Mucosa of descending colon (tissue), 3 donors: Measurements from ENCODE around the gene PER2. TPM values are rescaled to one million over a fixed set of nuclear protein-coding genes. Genes with fewer than 3 reads are reported as not detected.

ENCODE experiments used
- ATAC-seq: fragments of 200-7000 bp; cut with Tn5 transposase; one replicate; pipeline ENCODE4 v1.9.1; 2020; ENCODE audit warnings: mild to moderate bottlenecking, moderate library complexity
- DNase-seq, 3 donors: peaks; one replicate each; pipeline ENCODE4 v3.0.0-alpha.2; 2020
- H3K36me3 ChIP-seq: fragments of 200-600 bp; one replicate; pipeline ENCODE4 v1.8.0; 2021; ENCODE audit warnings: low read depth, mild to moderate bottlenecking
- H3K4me1 ChIP-seq: fragments of 200-600 bp; one replicate; pipeline ENCODE4 v1.8.0; 2021; ENCODE audit warnings: low read depth, mild to moderate bottlenecking
- H3K4me3 ChIP-seq: fragments of 200-600 bp; one replicate; pipeline ENCODE4 v1.8.0; 2021; ENCODE audit warnings: mild to moderate bottlenecking
- H3K9me3 ChIP-seq: fragments of 200-600 bp; one replicate; pipeline ENCODE4 v1.8.0; 2021; ENCODE audit warnings: mild to moderate bottlenecking
- intact Hi-C, 2 donors: fragments of 100-400 bp; cut with DNase I in 1 of 2; cut with micrococcal nuclease in 1 of 2; formaldehyde crosslinking; loops; one replicate each; pipeline versions ENCODE4 v1.11.0 to v1.11.1; 2022; cut with DNase I, micrococcal nuclease
- total RNA-seq, 3 donors: library from RNA; stranded (reverse); fragmentation: NEBNext Ultra II Directional in 2 of 3; extraction: Animal tissue kit (Norgen Biotek cat#: 25700) in 2 of 3; gene quantifications; one replicate each; pipeline versions ENCODE4 v1.2.1 to v1.2.4, GENCODE V29; 2021 to 2023
- TF ChIP-seq, protein P1 (sequence below): fragments of 200-600 bp; IDR thresholded peaks from one replicate; pipeline ENCODE4 v1.8.0; 2022; ENCODE audit warnings: antibody characterized with exemption, mild to moderate bottlenecking
- donor health status: DM: no; HTN: no; CAD: no; lungs with moderate emphysema.
- donor health status: DM: no; HTN: no; CAD: no.
- donor health status: DM: no; HTN: yes; CAD: no.

PER2 gene
- total RNA-seq, 3 donors from 2014 or later = 22.6 to 26.8 (median 22.6) TPM

DNA sequence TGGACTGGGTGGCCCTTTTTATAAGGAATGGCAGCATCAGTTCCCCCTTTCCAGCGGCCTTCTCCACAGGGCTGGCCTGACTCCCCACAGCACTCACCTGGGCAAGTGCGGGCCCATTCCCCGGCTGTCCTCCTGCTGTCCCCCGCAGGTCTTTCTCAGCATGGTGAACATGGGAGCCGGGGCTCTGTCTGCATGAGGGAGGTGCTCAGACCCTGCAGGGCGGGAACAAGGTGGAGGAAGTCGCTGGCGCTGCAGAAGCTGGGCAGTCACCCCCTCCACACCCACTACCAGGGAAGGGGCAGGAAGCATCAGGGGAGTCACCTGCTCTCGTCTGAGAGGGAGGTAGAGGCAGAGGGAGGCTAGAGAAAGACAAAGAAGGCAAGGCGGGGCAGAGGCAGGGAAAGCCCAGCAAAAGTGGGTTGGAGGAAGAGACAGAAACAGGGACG lies 60.8 kb downstream of the PER2 start:
- Histone ChIP-seq H3K4me3 (no peak overlapping the region), H3K4me1 (peaks cover 5% of the 10 kb centered on the region), H3K36me3 (no peaks in the 10 kb centered on the region), H3K9me3 (no peaks in the 10 kb centered on the region)
- ATAC-seq (no peak), DNase-seq (no peak)
- intact Hi-C loops = no loop called here
- TF ChIP-seq, protein P1, sequence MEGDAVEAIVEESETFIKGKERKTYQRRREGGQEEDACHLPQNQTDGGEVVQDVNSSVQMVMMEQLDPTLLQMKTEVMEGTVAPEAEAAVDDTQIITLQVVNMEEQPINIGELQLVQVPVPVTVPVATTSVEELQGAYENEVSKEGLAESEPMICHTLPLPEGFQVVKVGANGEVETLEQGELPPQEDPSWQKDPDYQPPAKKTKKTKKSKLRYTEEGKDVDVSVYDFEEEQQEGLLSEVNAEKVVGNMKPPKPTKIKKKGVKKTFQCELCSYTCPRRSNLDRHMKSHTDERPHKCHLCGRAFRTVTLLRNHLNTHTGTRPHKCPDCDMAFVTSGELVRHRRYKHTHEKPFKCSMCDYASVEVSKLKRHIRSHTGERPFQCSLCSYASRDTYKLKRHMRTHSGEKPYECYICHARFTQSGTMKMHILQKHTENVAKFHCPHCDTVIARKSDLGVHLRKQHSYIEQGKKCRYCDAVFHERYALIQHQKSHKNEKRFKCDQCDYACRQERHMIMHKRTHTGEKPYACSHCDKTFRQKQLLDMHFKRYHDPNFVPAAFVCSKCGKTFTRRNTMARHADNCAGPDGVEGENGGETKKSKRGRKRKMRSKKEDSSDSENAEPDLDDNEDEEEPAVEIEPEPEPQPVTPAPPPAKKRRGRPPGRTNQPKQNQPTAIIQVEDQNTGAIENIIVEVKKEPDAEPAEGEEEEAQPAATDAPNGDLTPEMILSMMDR = no peak

DNA sequence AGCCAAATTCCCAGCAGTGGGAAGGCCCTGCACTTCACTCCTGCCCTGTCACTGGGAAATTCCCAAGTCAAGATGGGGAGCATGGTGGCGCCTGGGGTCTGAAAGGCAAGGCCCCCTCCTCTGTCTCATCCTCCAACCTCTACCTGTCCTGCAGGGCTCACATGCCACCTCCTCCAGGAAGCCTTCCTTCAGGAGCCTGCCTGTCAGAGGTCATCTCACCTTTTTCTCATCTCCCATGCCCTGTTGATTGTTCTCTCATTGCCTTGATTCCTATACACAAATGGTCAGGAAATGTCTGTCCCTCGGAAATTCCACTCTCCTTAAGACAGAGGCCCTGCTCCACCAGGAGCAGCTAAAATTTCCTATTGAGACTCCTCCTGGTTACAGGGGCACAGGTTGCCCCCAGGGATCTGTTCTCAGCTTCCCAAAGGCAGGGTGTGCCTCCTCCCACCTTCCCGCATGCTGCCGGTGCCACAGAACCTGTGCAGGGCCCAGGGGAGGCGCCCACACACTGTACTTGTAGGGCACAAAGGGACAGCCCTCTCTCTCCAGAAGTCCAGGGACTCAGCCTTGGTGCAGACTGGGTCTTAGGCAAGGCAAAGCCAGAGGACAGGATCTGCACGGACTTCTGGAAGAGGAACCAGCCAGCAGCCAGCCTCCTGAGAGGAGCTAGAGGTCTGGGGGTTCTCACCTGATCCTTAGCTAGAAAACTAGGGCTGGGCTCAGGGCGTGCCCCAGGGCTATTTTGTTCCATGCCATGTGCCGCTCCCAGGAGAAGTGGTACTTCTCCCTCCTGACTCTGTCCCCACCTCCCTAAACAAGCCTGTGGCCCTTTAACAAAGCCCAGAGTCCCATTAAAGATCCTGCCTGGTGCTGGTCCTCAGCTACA lies 61.5 kb downstream of the PER2 start:
- ATAC-seq = peak; percentile 43
- H3K4me1 ChIP-seq = peaks cover 5% of the 10 kb centered on the region
- DNase-seq = no peak
- H3K4me3 ChIP-seq = no peak overlapping the region
- no peaks in the 10 kb centered on the region for H3K9me3 ChIP-seq
- H3K36me3 ChIP-seq = no peaks in the 10 kb centered on the region
- intact Hi-C loops = no loop called here
- TF ChIP-seq, protein P1 = no peak

DNA sequence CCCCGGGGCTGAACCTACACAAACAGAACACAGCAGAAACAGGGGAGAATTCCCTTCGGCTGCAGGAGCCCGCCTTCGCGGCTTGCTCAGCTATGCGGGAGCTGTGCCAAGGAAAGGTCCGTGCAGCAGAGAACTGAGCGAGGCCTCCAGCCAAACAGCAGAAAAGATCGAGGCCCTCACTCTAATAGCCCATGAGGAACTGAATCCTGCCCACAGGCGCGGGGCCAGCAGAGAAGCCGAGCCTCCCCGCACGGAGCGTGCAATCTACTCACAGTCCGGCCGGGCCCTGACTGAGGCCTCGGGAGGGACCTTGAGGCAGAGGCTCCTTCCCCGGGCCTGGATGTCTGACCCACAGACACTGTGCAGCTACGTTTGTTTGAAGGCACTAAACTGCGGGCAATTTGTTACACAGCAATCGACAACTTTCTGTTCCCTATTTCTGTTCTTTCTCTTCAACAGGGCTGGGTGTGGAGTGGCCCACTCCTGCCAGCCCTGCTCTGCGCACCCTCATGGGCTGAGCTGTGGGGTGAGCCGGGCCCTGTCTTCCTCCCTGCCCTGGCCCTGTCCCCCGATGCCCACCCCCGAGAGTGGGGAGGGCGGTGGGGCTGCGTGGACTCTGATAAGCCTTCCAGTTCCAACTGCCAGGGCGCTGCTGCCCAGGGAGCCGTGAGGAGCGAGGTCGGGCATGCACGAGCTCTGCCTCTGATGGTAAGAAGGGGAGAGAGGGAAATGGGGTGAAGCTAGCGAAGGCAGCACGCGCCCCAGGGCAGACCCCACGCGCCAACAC lies 62.3 kb downstream of the PER2 start:
- DNase-seq (no peak), ATAC-seq (no peak)
- no peaks in the 10 kb centered on the region for H3K9me3 ChIP-seq
- TF ChIP-seq, protein P1 = no peak
- intact Hi-C loops = no loop called here
- H3K36me3 ChIP-seq = no peaks in the 10 kb centered on the region
- no peak overlapping the region for H3K4me3 ChIP-seq
- H3K4me1 ChIP-seq = peaks cover 5% of the 10 kb centered on the region

DNA sequence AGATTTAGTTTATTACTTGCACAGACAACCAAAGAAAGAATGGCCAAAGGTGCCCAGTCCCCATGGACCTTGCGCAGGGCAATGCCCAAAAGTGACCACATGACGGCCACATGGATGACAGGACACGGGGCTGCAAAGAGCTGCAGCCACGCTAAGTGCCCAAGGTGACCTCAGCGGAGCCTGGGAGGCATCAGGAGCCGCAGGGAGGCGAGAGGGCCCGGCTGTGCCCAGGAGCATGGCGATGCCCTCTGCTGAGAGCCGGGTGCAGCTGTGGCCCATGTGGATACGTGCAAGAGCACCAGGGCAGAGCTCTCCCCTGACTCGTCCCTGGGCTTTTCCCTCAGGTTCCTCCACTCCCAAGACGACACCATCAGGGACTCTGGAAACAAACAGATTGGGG lies 63.3 kb downstream of the PER2 start:
- ATAC-seq (no peak), DNase-seq (no peak)
- TF ChIP-seq, protein P1 = no peak
- peaks cover 5% of the 10 kb centered on the region for H3K4me1 ChIP-seq
- intact Hi-C loops = no loop called here
- H3K4me3 ChIP-seq = no peak overlapping the region
- no peaks in the 10 kb centered on the region for H3K36me3 ChIP-seq
- H3K9me3 ChIP-seq = no peaks in the 10 kb centered on the region

DNA sequence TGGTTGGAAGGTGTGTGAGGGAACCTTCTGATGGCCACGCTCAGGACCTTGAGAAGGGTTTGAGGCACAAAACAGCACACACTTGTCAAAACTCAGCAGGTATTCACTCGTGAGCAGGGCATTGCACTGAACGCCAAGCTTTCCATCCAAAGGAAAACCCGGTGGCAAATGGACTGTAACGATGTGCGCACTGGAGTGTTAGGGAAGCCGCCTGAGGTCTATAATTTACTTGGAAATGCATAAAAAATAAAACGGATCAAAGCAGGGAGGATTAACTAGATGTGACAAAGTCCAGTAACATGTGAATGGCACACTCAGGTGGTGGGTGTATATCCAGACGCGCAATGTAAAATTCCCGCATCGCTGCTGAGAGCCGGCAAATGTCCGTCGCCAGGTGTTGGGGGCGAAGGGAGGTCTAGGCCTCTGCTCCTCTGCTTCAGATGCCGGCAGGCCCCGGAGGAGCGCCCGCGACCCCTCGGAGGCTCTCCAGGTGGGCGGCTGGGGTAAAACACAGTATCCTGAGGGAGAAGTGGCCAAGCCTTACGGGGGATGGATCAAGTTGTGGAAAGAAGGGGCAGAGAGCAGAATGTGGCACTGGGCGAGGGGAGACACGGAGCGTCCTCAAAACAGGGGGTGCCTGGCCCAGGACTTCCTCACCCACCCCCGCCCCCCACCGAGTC lies 63.9 kb downstream of the PER2 start:
- peaks cover 5% of the 10 kb centered on the region for H3K4me1 ChIP-seq
- intact Hi-C loops = no loop called here
- TF ChIP-seq, protein P1 = no peak
- no peaks in the 10 kb centered on the region for H3K36me3 ChIP-seq
- H3K4me3 ChIP-seq = no peak overlapping the region
- ATAC-seq (no peak), DNase-seq (no peak)
- H3K9me3 ChIP-seq = no peaks in the 10 kb centered on the region
